Measurements from ENCODE around the gene C14orf132.

The C14orf132 gene

DNA sequence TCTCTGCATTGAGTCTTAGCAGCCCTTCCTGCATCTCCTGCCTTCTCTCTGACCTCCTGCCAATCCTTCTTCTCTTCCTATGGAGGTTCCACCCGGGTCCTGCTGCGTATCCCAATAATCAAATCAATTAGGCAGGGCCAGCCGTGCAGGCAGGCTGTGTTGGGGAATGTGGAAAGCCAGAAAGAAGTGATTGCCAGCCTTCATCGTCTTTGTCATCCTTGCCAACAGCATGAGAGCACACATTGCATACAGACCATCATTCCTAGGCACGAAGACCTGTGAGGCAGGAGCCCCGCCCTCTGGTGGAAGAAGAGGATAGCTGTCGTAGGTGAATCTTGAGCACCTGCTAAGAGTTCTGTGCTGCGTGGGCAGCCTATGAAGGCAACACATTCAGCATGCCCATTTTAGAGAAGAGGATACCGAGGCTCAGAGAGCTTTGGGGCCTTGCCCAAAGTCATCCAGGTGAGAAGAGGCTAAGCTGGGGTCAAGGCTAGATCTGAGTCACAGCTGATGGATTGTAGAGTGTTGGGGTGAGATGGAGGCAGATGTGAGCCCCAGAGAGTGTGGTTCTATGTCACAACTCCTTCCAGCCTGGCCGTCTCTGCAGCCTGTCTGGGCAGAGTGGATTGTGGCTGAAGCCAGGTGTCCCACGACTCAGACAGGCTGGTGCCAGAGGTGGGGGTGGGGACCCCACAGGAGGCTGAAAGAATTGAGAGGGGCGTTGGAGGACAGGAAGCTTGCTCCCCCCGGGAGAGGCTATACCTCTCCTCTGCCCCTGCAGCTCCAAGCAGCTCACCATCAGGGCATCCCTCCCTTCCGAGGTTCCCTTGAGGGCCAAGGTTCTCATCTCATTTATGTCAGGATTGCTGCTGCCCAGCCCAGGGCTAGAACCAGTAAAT, 12.7 kb downstream of the C14orf132 start:
- H3K27ac Mint-ChIP-seq: no peak overlapping the region
- no peaks in the 10 kb centered on the region for H3K27me3 Mint-ChIP-seq
- no peaks in the 10 kb centered on the region for H3K36me3 Mint-ChIP-seq
- no peaks in the 10 kb centered on the region for H3K4me1 Mint-ChIP-seq
- CTCF ChIA-PET: interaction anchor here (1.4 kb wide), 2 partner anchors 10 to 13 kb away, joined by 3 to 5 read pairs; partner anchors contain the start of gene C14orf132
- no peak overlapping the region for H3K4me3 Mint-ChIP-seq
- DNase-seq: no peak
- H3K9me3 Mint-ChIP-seq: no peaks in the 10 kb centered on the region

DNA sequence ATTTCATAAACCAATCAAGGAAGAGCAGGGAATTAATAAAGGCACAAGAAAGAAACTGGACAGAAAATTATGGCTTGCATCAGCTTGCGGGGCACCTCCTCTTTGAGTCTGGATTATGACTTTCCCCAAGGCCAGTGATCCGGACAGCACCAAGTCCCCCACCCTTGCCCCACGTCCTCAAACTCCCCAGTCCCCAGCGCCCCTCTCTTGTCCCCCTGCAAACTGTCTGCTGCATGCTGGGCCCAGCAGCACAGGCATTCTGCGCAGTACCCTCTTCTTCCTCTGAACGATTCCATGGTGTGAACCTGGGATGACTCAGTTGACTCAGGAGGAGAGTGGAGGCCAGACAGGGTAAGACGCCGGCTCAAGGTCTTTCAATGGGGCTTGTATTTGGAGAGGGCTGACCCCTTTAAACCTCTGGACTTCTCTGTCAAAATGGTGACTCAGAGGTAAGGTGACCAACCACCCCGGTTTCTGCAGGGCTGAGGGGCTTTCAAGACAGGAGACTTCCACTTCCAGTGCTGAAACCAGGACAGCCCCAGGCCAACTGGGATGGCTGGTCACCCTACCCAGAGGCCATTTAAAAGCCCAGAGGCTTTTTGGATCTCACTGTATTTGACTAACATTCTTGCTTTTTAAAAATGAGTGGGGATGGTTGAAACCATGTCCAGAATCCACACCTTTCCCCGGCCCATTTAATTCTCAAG, 13.5 kb downstream of the C14orf132 start:
- no peak for DNase-seq
- H3K27me3 Mint-ChIP-seq: no peaks in the 10 kb centered on the region
- H3K27ac Mint-ChIP-seq: no peak overlapping the region
- no peaks in the 10 kb centered on the region for H3K4me1 Mint-ChIP-seq
- CTCF ChIA-PET: interaction anchor here (1.4 kb wide), 2 partner anchors 9 to 14 kb away, joined by 3 to 5 read pairs; partner anchors contain the start of gene C14orf132
- no peak overlapping the region for H3K4me3 Mint-ChIP-seq
- H3K9me3 Mint-ChIP-seq: no peaks in the 10 kb centered on the region
- no peaks in the 10 kb centered on the region for H3K36me3 Mint-ChIP-seq

DNA sequence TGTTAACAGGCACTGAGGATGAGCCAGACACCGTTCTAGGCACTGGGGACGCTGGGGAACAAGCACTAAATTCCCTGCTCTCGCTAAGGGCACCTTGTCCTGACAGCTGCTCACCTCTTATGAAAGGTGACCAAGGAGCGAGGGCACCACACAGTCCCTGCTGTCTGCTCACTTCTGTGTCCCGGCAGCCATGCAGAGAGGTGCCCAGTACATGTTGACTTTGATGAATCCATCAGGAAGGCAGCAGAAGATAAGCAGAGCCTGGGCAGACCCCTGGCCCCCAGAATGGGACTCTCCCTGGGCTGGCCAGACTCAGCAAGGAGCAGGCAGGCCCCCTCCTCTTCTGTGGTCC, 14.1 kb downstream of the C14orf132 start:
- Mint-ChIP-seq H3K27ac (no peak overlapping the region), H3K4me1 (no peaks in the 10 kb centered on the region), H3K9me3 (no peaks in the 10 kb centered on the region), H3K27me3 (no peaks in the 10 kb centered on the region), H3K36me3 (no peaks in the 10 kb centered on the region), H3K4me3 (no peak overlapping the region)
- CTCF ChIA-PET: no interaction called here
- no peak for DNase-seq

DNA sequence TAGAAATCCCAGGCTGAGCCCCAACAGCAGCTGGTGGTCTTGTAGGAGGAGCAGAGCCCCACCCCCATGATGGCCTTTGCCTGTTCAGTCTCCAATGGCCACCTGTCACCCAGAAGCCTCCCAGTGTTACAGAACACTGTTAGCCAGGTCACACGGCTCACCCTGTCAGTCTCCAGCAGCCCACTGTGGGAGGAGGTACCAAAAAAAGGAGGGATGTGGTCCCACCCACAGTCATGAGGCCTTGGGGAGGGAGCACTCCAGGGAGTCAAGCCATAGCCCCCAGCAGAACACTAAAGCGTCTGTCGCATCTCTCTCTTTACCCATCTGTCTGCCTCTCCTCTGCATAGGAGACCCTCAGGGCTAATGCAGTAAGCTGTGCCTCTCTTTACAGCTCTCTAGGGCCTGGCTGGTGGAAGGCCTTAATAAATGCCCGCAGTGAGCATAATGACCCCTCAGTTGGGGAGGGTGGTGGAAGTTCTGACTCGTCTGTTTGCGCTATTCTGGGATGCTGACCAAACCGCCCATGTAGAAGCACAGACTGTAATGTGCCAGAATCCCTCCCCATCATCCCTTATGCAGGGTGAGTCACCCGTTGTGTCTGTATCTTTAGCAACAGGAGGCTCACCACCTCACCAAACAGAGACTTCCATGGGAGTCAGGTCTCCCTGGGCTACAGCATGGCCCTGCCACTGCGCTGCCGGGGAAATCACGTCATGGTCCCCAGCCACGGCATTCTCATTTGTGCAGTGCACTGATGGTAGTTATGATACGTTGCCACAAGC, 14.6 kb downstream of the C14orf132 start:
- Mint-ChIP-seq H3K27ac (no peak overlapping the region), H3K9me3 (no peaks in the 10 kb centered on the region), H3K4me1 (no peaks in the 10 kb centered on the region), H3K4me3 (no peak overlapping the region), H3K27me3 (no peaks in the 10 kb centered on the region), H3K36me3 (no peaks in the 10 kb centered on the region)
- CTCF ChIA-PET: no interaction called here
- DNase-seq: no peak

DNA sequence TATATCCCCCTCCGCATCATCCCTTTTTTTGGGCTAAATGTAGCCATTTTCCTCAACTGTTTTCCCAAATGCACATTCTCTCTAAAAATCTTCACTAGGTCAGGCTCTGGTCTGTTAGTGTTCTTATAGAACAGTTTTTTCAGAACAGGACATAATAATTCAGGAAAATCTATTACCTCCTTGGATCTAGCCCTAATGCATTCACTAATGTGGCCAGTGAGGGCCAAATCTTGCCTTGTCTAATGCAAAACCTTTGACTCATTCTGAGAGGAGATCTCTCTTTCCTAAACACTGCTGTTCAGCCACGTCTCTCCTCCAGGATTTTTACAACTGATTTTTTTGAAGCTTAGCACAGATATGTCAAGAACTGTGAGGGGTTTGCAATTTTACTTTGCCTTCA, 15.5 kb downstream of the C14orf132 start:
- Mint-ChIP-seq H3K4me1 (no peaks in the 10 kb centered on the region), H3K9me3 (no peaks in the 10 kb centered on the region), H3K27me3 (no peaks in the 10 kb centered on the region), H3K36me3 (no peaks in the 10 kb centered on the region), H3K4me3 (no peak overlapping the region), H3K27ac (no peak overlapping the region)
- DNase-seq: no peak
- CTCF ChIA-PET: no interaction called here

DNA sequence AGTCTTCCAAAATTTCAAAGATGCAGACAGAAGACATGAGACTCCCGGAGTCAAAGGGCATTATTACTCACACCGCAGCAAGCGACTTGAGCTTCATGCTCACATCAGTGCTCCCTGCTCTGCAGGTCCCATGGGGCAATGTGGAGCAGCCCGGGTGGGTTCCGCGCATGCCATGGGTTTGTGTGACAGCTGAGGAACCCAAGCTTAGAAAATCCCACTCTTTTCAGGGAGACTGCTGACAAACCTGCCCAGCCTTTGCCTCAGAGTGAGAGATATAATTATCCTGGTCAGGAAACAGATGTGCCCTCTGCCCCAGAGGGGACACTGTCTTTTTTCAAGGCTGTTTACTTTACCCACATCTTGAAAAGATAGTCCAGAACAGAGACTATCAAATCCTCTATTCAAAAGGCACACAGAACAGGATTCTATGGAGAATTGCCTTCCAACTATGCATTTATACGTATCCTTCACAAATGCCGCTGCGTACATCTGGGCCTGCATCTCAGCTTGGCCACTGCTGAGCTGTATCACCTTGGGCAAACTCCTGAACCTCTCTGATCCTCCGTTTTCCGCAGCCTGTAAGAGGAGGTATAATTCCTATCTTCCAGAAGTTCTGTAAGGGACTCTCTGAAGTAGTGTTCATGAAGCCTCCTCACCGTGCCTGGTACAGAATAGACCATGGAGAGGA, 16.0 kb downstream of the C14orf132 start:
- Mint-ChIP-seq H3K4me3 (no peak overlapping the region), H3K36me3 (no peaks in the 10 kb centered on the region), H3K27ac (no peak overlapping the region), H3K9me3 (no peaks in the 10 kb centered on the region), H3K4me1 (no peaks in the 10 kb centered on the region), H3K27me3 (no peaks in the 10 kb centered on the region)
- CTCF ChIA-PET: interaction anchor here (1.6 kb wide), 1 partner anchor 220 kb away, joined by 4 read pairs; no protein-coding TSS in a partner anchor
- DNase-seq: no peak

DNA sequence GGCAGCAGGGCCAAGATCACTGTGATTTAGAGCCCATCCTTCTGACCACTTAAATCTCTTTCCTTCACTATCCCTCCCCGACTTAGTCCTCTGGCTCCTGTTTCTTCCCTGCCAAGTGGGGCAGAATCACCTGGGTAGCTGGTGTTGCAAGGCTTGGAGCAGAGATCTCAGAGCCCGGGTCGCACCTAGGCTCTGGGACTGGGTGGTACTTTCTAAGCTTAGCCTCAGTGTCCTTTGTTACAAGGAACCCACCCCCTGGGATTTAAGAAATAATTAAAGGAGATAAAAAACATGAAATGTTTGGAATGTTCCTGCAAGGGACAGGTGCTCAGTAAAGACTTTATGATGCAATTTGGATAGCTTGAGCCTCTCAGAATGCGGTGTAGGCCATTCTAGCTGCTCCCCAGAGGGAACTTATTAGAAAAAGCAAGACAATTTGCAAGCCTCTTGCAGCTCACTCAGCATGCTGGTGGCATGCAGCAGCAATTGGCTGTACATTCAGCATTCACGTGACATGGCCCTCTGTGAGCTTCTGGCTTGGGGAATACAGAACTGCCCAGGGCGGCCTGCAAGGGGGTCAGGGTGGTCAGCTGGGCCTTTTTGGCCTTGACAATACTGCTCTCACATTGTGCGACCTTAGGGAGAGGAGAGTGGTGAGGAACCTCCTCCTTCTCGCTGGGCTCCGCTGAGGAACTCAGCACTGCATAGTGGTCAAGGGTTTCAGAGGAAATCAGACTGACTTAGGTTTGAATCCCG, 16.8 kb downstream of the C14orf132 start:
- H3K27me3 Mint-ChIP-seq: no peaks in the 10 kb centered on the region
- no peaks in the 10 kb centered on the region for H3K4me1 Mint-ChIP-seq
- CTCF ChIA-PET: interaction anchor here (1.2 to 2.1 kb wide), 3 partner anchors 38 to 219 kb away, joined by 3 to 11 read pairs (median 4); no protein-coding TSS in a partner anchor
- H3K27ac Mint-ChIP-seq: no peak overlapping the region
- no peaks in the 10 kb centered on the region for H3K36me3 Mint-ChIP-seq
- H3K4me3 Mint-ChIP-seq: no peak overlapping the region
- H3K9me3 Mint-ChIP-seq: no peaks in the 10 kb centered on the region
- no peak for DNase-seq

GRCh38 chr14:96056509-96057422, 17.6 kb downstream of the C14orf132 start:
- Mint-ChIP-seq H3K4me3 (no peak overlapping the region), H3K9me3 (no peaks in the 10 kb centered on the region), H3K36me3 (no peaks in the 10 kb centered on the region), H3K4me1 (no peaks in the 10 kb centered on the region), H3K27ac (no peak overlapping the region), H3K27me3 (no peaks in the 10 kb centered on the region)
- DNase-seq: no peak
- CTCF ChIA-PET: interaction anchor here (1.0 to 2.1 kb wide), 4 partner anchors 37 to 218 kb away, joined by 3 to 11 read pairs (median 4); no protein-coding TSS in a partner anchor

- H3K4me3 Mint-ChIP-seq: no peak overlapping the region
- H3K27me3 Mint-ChIP-seq: peaks cover 4% of the 10 kb centered on the region
- no peaks in the 10 kb centered on the region for H3K36me3 Mint-ChIP-seq
- no peaks in the 10 kb centered on the region for H3K4me1 Mint-ChIP-seq
- H3K27ac Mint-ChIP-seq: no peak overlapping the region
- H3K9me3 Mint-ChIP-seq: no peaks in the 10 kb centered on the region
- CTCF ChIA-PET: interaction anchor here (1.0 to 2.1 kb wide), 2 partner anchors 41 to 216 kb away, joined by 4 to 11 read pairs; no protein-coding TSS in a partner anchor
- DNase-seq: no peak
These were observed 18.6 kb downstream of the C14orf132 start for GRCh38 chr14:96057738-96058137.

GRCh38 chr14:96058576-96059200, 19.5 kb downstream of the C14orf132 start:
- no peaks in the 10 kb centered on the region for H3K4me1 Mint-ChIP-seq
- peaks cover 4% of the 10 kb centered on the region for H3K27me3 Mint-ChIP-seq
- no peak overlapping the region for H3K27ac Mint-ChIP-seq
- DNase-seq: no peak
- H3K9me3 Mint-ChIP-seq: no peaks in the 10 kb centered on the region
- CTCF ChIA-PET: interaction anchor here (0.9 kb wide), 1 partner anchor 40 kb away, joined by 4 read pairs; no protein-coding TSS in a partner anchor
- H3K4me3 Mint-ChIP-seq: no peak overlapping the region
- no peaks in the 10 kb centered on the region for H3K36me3 Mint-ChIP-seq

GRCh38 chr14:96059519-96060135, 20.5 kb downstream of the C14orf132 start:
- no peaks in the 10 kb centered on the region for H3K4me1 Mint-ChIP-seq
- no peaks in the 10 kb centered on the region for H3K9me3 Mint-ChIP-seq
- no peak for DNase-seq
- no peak overlapping the region for H3K4me3 Mint-ChIP-seq
- H3K36me3 Mint-ChIP-seq: no peaks in the 10 kb centered on the region
- H3K27ac Mint-ChIP-seq: no peak overlapping the region
- peaks cover 4% of the 10 kb centered on the region for H3K27me3 Mint-ChIP-seq
- CTCF ChIA-PET: interaction anchor here (0.9 kb wide), 1 partner anchor 39 kb away, joined by 4 read pairs; no protein-coding TSS in a partner anchor

Measured in activated naive CD4-positive, alpha-beta T cell treated with anti-CD3 and anti-CD28 coated beads, Interleukin-2, amount 10 ng/mL, durations not matched to agents 7 days and 5 days (primary cell).